Measurements from ENCODE around the gene RIC8B.

Gene RIC8B

GRCh38 chr12:106790020-106790419 is 15.5 kb downstream of the RIC8B start:
- no peak overlapping the region for H3K4me3 ChIP-seq (replicated peaks in 1 of 2; ENCODE audit: low read depth in 2 of 2, low read length in 2 of 2)
- TF ChIP-seq CTCF (IDR thresholded peaks at IDR 0.05; ENCODE audit: low read depth, low read length): peak; percentile 11
- no peak for DNase-seq (ENCODE audit: low read depth in 2 of 2)

GRCh38 chr12:106791531-106791930 is 17.0 kb downstream of the RIC8B start:
- H3K4me3 ChIP-seq (replicated peaks in 1 of 2; ENCODE audit: low read depth in 2 of 2, low read length in 2 of 2): no peak overlapping the region
- DNase-seq (ENCODE audit: low read depth in 2 of 2): no peak
- TF ChIP-seq CTCF (IDR thresholded peaks at IDR 0.05; ENCODE audit: low read depth, low read length): no peak

GRCh38 chr12:106794369-106794768 is 19.9 kb downstream of the RIC8B start:
- DNase-seq (ENCODE audit: low read depth in 2 of 2): no peak

GRCh38 chr12:106801167-106801708 is 26.8 kb downstream of the RIC8B start:
- no peak for DNase-seq (ENCODE audit: low read depth in 2 of 2)
- no peak overlapping the region for H3K4me3 ChIP-seq (replicated peaks in 1 of 2; ENCODE audit: low read depth in 2 of 2, low read length in 2 of 2)
- no peak for TF ChIP-seq CTCF (IDR thresholded peaks at IDR 0.05; ENCODE audit: low read depth, low read length)

More at GRCh38 chr12:106794369-106794768, 19.9 kb downstream of the RIC8B start:
- no peak overlapping the region for H3K4me3 ChIP-seq (replicated peaks in 1 of 2; ENCODE audit: low read depth in 2 of 2, low read length in 2 of 2)
- no peak for TF ChIP-seq CTCF (IDR thresholded peaks at IDR 0.05; ENCODE audit: low read depth, low read length)

GRCh38 chr12:106801830-106802533 is 27.5 kb downstream of the RIC8B start:
- no peak for TF ChIP-seq CTCF (IDR thresholded peaks at IDR 0.05; ENCODE audit: low read depth, low read length)
- no peak overlapping the region for H3K4me3 ChIP-seq (replicated peaks in 1 of 2; ENCODE audit: low read depth in 2 of 2, low read length in 2 of 2)
- no peak for DNase-seq (ENCODE audit: low read depth in 2 of 2)

- DNase-seq (ENCODE audit: low read depth in 2 of 2): no peak
- TF ChIP-seq CTCF (IDR thresholded peaks at IDR 0.05; ENCODE audit: low read depth, low read length): no peak
Measured at GRCh38 chr12:106804668-106805067, 30.2 kb downstream of the RIC8B start.

More at GRCh38 chr12:106804668-106805067, 30.2 kb downstream of the RIC8B start:
- H3K4me3 ChIP-seq (replicated peaks in 1 of 2; ENCODE audit: low read depth in 2 of 2, low read length in 2 of 2): no peak overlapping the region
